HepG2 (cell line): ENCODE results near the gene GADD45G. TPM values are rescaled to one million over a fixed set of nuclear protein-coding genes. Genes with fewer than 3 reads are reported as not detected.

Source experiments
- BORCS8-MEF2B ChIP-seq: sonication (generic); formaldehyde crosslinking; IDR thresholded peaks from 2 replicates; pipeline ENCODE4 v1.8.0; 2022; ENCODE audit warnings: mild to moderate bottlenecking, missing genetic modification reagents
- EED ChIP-seq: sonication (generic); formaldehyde crosslinking; IDR thresholded peaks from 2 replicates; pipeline ENCODE4 v1.5.0; 2020; ENCODE audit warnings: mild to moderate bottlenecking, missing genetic modification reagents
- ELF4 ChIP-seq: sonication (generic); formaldehyde crosslinking; IDR thresholded peaks from 2 replicates; pipeline ENCODE4 v1.5.0; 2020; ENCODE audit warnings: missing genetic modification reagents, mild to moderate bottlenecking, moderate library complexity, borderline replicate concordance
- GATA4 ChIP-seq: sonication (generic); IDR thresholded peaks from 2 replicates; pipeline ENCODE4 v1.6.1; 2016; ENCODE audit warnings: antibody characterized with exemption, low read depth, borderline replicate concordance
- HNF4G ChIP-seq, 2 experiments: sonication (generic) in 1 of 2; formaldehyde crosslinking in 1 of 2; IDR thresholded peaks; 2 replicates each; pipeline versions ENCODE4 v1.4.0 to v1.6.1; 2011 to 2020; ENCODE audit warnings: borderline replicate concordance in 2 of 2, low read depth in 2 of 2, mild to moderate bottlenecking in 2 of 2, low read length in 1 of 2, missing genetic modification reagents in 1 of 2, moderate library complexity in 1 of 2
- LRRFIP1 ChIP-seq: sonication (generic); formaldehyde crosslinking; conservative IDR thresholded peaks from 2 replicates; pipeline ENCODE4 v1.4.0; 2020; ENCODE audit warnings: missing genetic modification reagents
- MIER3 ChIP-seq: IDR thresholded peaks from 2 replicates; pipeline ENCODE4 v1.6.1; 2016; ENCODE audit warnings: missing compliant biosample characterization, borderline replicate concordance
- MTF2 ChIP-seq: sonication (generic); formaldehyde crosslinking; IDR thresholded peaks from 2 replicates; pipeline ENCODE4 v1.5.0; 2020; ENCODE audit warnings: missing genetic modification reagents, borderline replicate concordance
- MXD3 ChIP-seq: IDR thresholded peaks from 2 replicates; pipeline ENCODE4 v1.6.1; 2016; ENCODE audit warnings: mild to moderate bottlenecking, missing biosample characterization, missing genetic modification reagents
- MXD4 ChIP-seq: IDR thresholded peaks from 2 replicates; pipeline ENCODE4 v1.6.1; 2016; ENCODE audit warnings: mild to moderate bottlenecking, missing biosample characterization, missing genetic modification reagents
- PPARG ChIP-seq: conservative IDR thresholded peaks from 2 replicates; pipeline ENCODE4 v1.6.1; 2016; ENCODE audit warnings: missing biosample characterization, missing genetic modification reagents
- PTBP1 ChIP-seq: fragments of 200-400 bp; formaldehyde crosslinking; IDR thresholded peaks from 2 replicates; pipeline ENCODE4 v1.6.1; 2018; ENCODE audit warnings: low read length, low read depth; ENCODE audit not compliant: poor library complexity, severe bottlenecking
- SPEN ChIP-seq: sonication (generic); formaldehyde crosslinking; IDR thresholded peaks from 2 replicates; pipeline ENCODE4 v1.5.1; 2020; ENCODE audit warnings: low read depth, mild to moderate bottlenecking, missing genetic modification reagents
- TBL1XR1 ChIP-seq: fragments of 150-350 bp; IDR thresholded peaks from 2 replicates; pipeline ENCODE4 v1.6.1; 2014; ENCODE audit warnings: borderline replicate concordance, low read length; ENCODE audit not compliant: partially characterized antibody
- ZBTB43 ChIP-seq: sonication (generic); formaldehyde crosslinking; conservative IDR thresholded peaks from 2 replicates; pipeline ENCODE4 v1.4.0; 2020; ENCODE audit warnings: missing genetic modification reagents
- ZFYVE20 ChIP-seq: sonication (generic); formaldehyde crosslinking; IDR thresholded peaks from 2 replicates; pipeline ENCODE4 v1.8.0; 2023; ENCODE audit warnings: low read depth, mild to moderate bottlenecking, moderate library complexity, missing genetic modification reagents, borderline replicate concordance
- ZNF207 ChIP-seq: fragments of 450-650 bp; IDR thresholded peaks from 2 replicates; pipeline ENCODE4 v1.6.1; 2016; ENCODE audit warnings: antibody characterized with exemption, borderline replicate concordance
- ZNF251 ChIP-seq: sonication (generic); formaldehyde crosslinking; IDR thresholded peaks from 2 replicates; pipeline ENCODE4 v1.9.0; 2021; ENCODE audit warnings: mild to moderate bottlenecking, missing genetic modification reagents
- ZNF276 ChIP-seq: sonication (generic); formaldehyde crosslinking; IDR thresholded peaks from 2 replicates; pipeline ENCODE4 v1.4.0; 2020; ENCODE audit warnings: mild to moderate bottlenecking, low read depth, missing genetic modification reagents
- ZNF333 ChIP-seq: sonication (generic); formaldehyde crosslinking; IDR thresholded peaks from 2 replicates; pipeline ENCODE4 v1.4.0; 2020; ENCODE audit warnings: mild to moderate bottlenecking, missing genetic modification reagents, borderline replicate concordance
- ZNF652 ChIP-seq: IDR thresholded peaks from 2 replicates; pipeline ENCODE4 v1.6.1; 2016; ENCODE audit warnings: low read depth, borderline replicate concordance
- ZNF841 ChIP-seq: sonication (generic); formaldehyde crosslinking; IDR thresholded peaks from 2 replicates; pipeline ENCODE4 v1.8.1; 2023; ENCODE audit warnings: missing genetic modification reagents, borderline replicate concordance
- ZNF878 ChIP-seq: sonication (generic); formaldehyde crosslinking; IDR thresholded peaks from 2 replicates; pipeline ENCODE4 v1.8.1; 2023; ENCODE audit warnings: mild to moderate bottlenecking, missing genetic modification reagents, moderate library complexity
- polyA plus RNA-seq, 8 experiments: library from polyadenylated mRNA; depleted of rRNA in 3 of 8; stranded (reverse) in 7 of 8; unstranded in 1 of 8; fragments of >200 nt; fragmentation: Illumina TruSeq in 4 of 8; extraction: Trizol in 4 of 8; gene quantifications; 2 replicates each; pipeline versions ENCODE4 v1.2.1 to v1.2.3, GENCODE V29; 2011 to 2016; ENCODE audit warnings: low read depth in 4 of 8, missing spikeins in 1 of 8, mixed read lengths in 1 of 8; ENCODE audit not compliant: insufficient read depth in 1 of 8
- total RNA-seq, 5 experiments: library from RNA; depleted of rRNA; stranded (reverse); fragments of >200 nt; fragmentation: Illumina TruSeq; extraction: Trizol; gene quantifications; 2 replicates each; pipeline ENCODE4 v1.2.3, GENCODE V29; 2016; ENCODE audit warnings: low read depth in 1 of 5

The GADD45G gene
- total and polyA plus RNA-seq, 2 of the 13 experiments (the other 11 are each of a cell fraction or from before 2014, with no cell fraction given): not detected

- TF ChIP-seq ZNF276 (CRISPR knock-in tag) (no peak), MTF2 (CRISPR knock-in tag) (no peak), EED (CRISPR knock-in tag) (peak; percentile 1; the same call in 1 of the 2 replicates), PTBP1 (no peak), TBL1XR1 (peak; percentile 96), ZBTB43 (CRISPR knock-in tag) (peak; percentile 85), LRRFIP1 (CRISPR knock-in tag) (no peak), ZNF878 (peak; percentile 86), ZNF841 (CRISPR knock-in tag) (no peak), GATA4 (peak; percentile 91; the same call in 1 of the 2 replicates), MIER3 (CRISPR knock-in tag) (peak; percentile 87; the same call in 1 of the 2 replicates), BORCS8-MEF2B (CRISPR knock-in tag) (peak; percentile 70; the same call in 1 of the 2 replicates), SPEN (CRISPR knock-in tag) (peak; percentile 34; the same call in 1 of the 2 replicates), PPARG (CRISPR knock-in tag) (peak; percentile 63; the same call in 1 of the 2 replicates), HNF4G (IDR thresholded peaks at IDR 0.05; ENCODE audit: borderline replicate concordance, low read depth, low read length) (peak; percentile 94), HNF4G (CRISPR knock-in tag; IDR thresholded peaks at IDR 0.05; ENCODE audit: borderline replicate concordance, low read depth) (peak; percentile 81; the same call in 1 of the 2 replicates), ELF4 (CRISPR knock-in tag) (no peak), MXD3 (CRISPR knock-in tag) (no peak), ZNF652 (CRISPR knock-in tag) (no peak), MXD4 (peak; percentile 80; the same call in 1 of the 2 replicates), ZNF251 (CRISPR knock-in tag) (no peak), ZFYVE20 (CRISPR knock-in tag) (no peak), ZNF333 (CRISPR knock-in tag) (no peak), ZNF207 (no peak)
Observed at GRCh38 chr9:89648247-89649000, 43.6 kb downstream of the GADD45G start (continued).
